CD4-positive, alpha-beta T cell (primary cell): ENCODE measurements around the gene USP6NL. TPM values are rescaled to one million over a fixed set of nuclear protein-coding genes. Genes with fewer than 3 reads are reported as not detected.

Experiments used
- ATAC-seq: fragments of 200-7000 bp; cut with Tn5 transposase; one replicate; pipeline ENCODE4 v1.10.0; 2022; ENCODE audit warnings: mild to moderate bottlenecking; ENCODE audit not compliant: poor library complexity
- CTCF ChIA-PET: fragments of 350-600 bp; sonication (Branson Sonifier 250); formaldehyde crosslinking; loops from one replicate; lab custom pipeline; 2021; ENCODE audit warnings: antibody characterized with exemption, inconsistent platforms; lab: Charles Lee
- POLR2A ChIA-PET: fragments of 350-600 bp; sonication (Branson Sonifier 250); formaldehyde crosslinking; loops from one replicate; lab custom pipeline; 2021; ENCODE audit warnings: antibody characterized with exemption, inconsistent platforms; lab: Charles Lee
- DNase-seq, 14 experiments: peaks; one replicate each; pipeline ENCODE4 v3.0.0-alpha.2; 2013 to 2020; ENCODE audit warnings: mixed read lengths in 2 of 14
- H3K27ac ChIP-seq, 2 donors: one replicate each; pipeline versions ENCODE4 v1.5.1 to v1.7.0; 2013; ENCODE audit warnings: low read length in 2 of 2, low read depth in 1 of 2, mild to moderate bottlenecking in 1 of 2
- H3K27me3 ChIP-seq, 2 experiments: 1 replicate in 1 of 2; 2 replicates in 1 of 2; pipeline versions ENCODE4 v1.6.1 to v1.7.0; 2013; ENCODE audit warnings: low read length in 2 of 2, control low read depth in 1 of 2, mild to moderate bottlenecking in 1 of 2, moderate library complexity in 1 of 2; ENCODE audit not compliant: insufficient read depth in 2 of 2, control insufficient read depth in 1 of 2
- H3K36me3 ChIP-seq: one replicate; pipeline ENCODE4 v1.6.1; 2013; ENCODE audit warnings: low read length, control low read depth; ENCODE audit not compliant: insufficient read depth
- H3K4me1 ChIP-seq: one replicate; pipeline ENCODE4 v1.6.1; 2013; ENCODE audit warnings: low read length, control low read depth; ENCODE audit not compliant: insufficient read depth
- H3K4me3 ChIP-seq: one replicate; pipeline ENCODE4 v1.5.1; 2013; ENCODE audit warnings: mild to moderate bottlenecking, low read length, moderate library complexity
- H3K9me3 ChIP-seq, 2 experiments: 1 replicate in 1 of 2; 2 replicates in 1 of 2; pipeline versions ENCODE4 v1.6.1 to v1.7.0; 2013; ENCODE audit warnings: low read length in 2 of 2, mild to moderate bottlenecking in 2 of 2, control low read depth in 1 of 2, moderate library complexity in 1 of 2; ENCODE audit not compliant: control insufficient read depth in 1 of 2, insufficient read depth in 1 of 2
- H3K27ac Mint-ChIP-seq: one replicate; pipeline ENCODE4 v1.8.0; 2020; ENCODE audit warnings: mixed read lengths
- H3K27me3 Mint-ChIP-seq: one replicate; pipeline ENCODE4 v1.8.0; 2021; ENCODE audit warnings: mixed read lengths
- H3K36me3 Mint-ChIP-seq: one replicate; pipeline ENCODE4 v1.8.0; 2021; ENCODE audit warnings: low read depth, mixed read lengths
- H3K4me1 Mint-ChIP-seq: one replicate; pipeline ENCODE4 v1.8.0; 2021; ENCODE audit warnings: low read depth, mixed read lengths
- H3K4me3 Mint-ChIP-seq: one replicate; pipeline ENCODE4 v1.8.0; 2020; ENCODE audit warnings: mild to moderate bottlenecking, mixed read lengths
- H3K9me3 Mint-ChIP-seq: one replicate; pipeline ENCODE4 v1.8.0; 2020; ENCODE audit warnings: mixed read lengths
- intact Hi-C, 2 experiments: fragments of 100-400 bp; cut with DNase I in 1 of 2; cut with micrococcal nuclease in 1 of 2; formaldehyde crosslinking; loops; one replicate each; pipeline versions ENCODE4 v1.15.1 to v1.9.0; 2023 to 2025; cut with DNase I, micrococcal nuclease
- total RNA-seq, 174 experiments: library from RNA in 2 of 174; stranded (reverse) in 2 of 174; gene quantifications; one replicate each; pipeline ENCODE4 v1.2.3 and lab custom pipeline; 2021 to 2026
- TF ChIP-seq, protein P1 (sequence below): fragments of 200-600 bp; IDR thresholded peaks from one replicate; pipeline ENCODE4 v1.8.0; 2022; ENCODE audit warnings: antibody characterized with exemption, mild to moderate bottlenecking

Gene USP6NL
- total RNA-seq, 2 experiments from 2014 or later, result 5.2 to 5.6 TPM

DNA sequence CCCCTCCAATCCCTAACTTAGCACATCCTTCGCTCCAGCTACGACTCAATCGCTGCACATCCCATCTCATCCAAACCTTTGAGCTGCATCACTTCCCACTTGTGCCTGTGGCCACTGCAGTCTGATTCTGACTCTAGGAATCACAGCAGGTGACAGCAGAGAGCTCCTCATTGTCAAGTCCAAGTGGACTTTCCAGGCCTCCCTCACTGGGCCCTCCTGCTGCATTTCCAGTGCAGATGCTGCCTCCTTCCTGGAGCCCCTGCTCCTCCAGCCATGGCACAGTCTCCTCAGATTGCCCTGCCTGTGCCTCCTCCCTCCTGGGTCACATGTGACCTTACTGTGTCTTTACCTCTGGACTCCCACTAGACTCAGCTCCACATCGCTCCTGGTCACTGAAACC, 157.3 kb downstream of the USP6NL start:
- ATAC-seq, result no peak
- intact Hi-C loops, result loop anchor here in 1 of 2 experiments (10.0 kb wide), 1 partner anchor 529 kb away; no protein-coding TSS in a partner anchor
- Mint-ChIP-seq H3K27me3 (no peaks in the 10 kb centered on the region), H3K9me3 (no peaks in the 10 kb centered on the region), H3K4me1 (peaks cover 5% of the 10 kb centered on the region), H3K4me3 (no peak overlapping the region), H3K27ac (no peak overlapping the region), H3K36me3 (no peaks in the 10 kb centered on the region)
- Histone ChIP-seq H3K27ac (no peak overlapping the region), H3K9me3 (no peaks in the 10 kb centered on the region), H3K4me3 (no peak overlapping the region), H3K4me1 (no peaks in the 10 kb centered on the region), H3K27me3 (no peaks in the 10 kb centered on the region), H3K36me3 (no peaks in the 10 kb centered on the region)
- POLR2A ChIA-PET, result no interaction called here
- peak in 1 of 14 experiments; percentile 19 for DNase-seq
- CTCF ChIA-PET, result no interaction called here
- TF ChIP-seq, protein P1, sequence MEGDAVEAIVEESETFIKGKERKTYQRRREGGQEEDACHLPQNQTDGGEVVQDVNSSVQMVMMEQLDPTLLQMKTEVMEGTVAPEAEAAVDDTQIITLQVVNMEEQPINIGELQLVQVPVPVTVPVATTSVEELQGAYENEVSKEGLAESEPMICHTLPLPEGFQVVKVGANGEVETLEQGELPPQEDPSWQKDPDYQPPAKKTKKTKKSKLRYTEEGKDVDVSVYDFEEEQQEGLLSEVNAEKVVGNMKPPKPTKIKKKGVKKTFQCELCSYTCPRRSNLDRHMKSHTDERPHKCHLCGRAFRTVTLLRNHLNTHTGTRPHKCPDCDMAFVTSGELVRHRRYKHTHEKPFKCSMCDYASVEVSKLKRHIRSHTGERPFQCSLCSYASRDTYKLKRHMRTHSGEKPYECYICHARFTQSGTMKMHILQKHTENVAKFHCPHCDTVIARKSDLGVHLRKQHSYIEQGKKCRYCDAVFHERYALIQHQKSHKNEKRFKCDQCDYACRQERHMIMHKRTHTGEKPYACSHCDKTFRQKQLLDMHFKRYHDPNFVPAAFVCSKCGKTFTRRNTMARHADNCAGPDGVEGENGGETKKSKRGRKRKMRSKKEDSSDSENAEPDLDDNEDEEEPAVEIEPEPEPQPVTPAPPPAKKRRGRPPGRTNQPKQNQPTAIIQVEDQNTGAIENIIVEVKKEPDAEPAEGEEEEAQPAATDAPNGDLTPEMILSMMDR, result no peak

GRCh38 chr10:11451640-11452260, 159.7 kb downstream of the USP6NL start:
- H3K4me3 ChIP-seq, result no peak overlapping the region
- intact Hi-C loops, result loop anchor here in 1 of 2 experiments (10.0 kb wide), 1 partner anchor 527 kb away; no protein-coding TSS in a partner anchor
- POLR2A ChIA-PET, result no interaction called here

DNA sequence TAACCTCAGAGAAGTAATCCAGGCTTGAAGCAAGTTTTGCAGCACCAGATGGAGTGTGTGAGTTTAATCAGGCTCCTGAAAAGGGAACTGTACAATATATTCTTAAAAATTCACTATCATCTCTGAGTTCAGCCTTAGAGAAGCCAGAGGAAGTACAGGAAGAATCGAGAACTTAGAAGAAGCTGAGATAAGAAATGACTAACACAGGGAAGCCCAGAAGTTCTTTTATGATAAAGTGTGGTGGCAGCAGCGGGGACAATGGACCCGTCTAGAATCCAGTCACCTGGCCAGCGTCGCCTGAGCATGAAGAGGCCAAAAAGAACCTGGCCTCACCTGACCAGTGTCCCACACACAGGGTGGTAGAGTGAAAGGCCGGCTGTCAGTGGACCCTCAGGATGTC, 161.0 kb downstream of the USP6NL start:
- no peak overlapping the region for H3K4me3 Mint-ChIP-seq
- DNase-seq (peak in 1 of 14 experiments; percentile 2), ATAC-seq (no peak)
- Histone ChIP-seq H3K27ac (no peak overlapping the region), H3K36me3 (no peaks in the 10 kb centered on the region), H3K4me3 (no peak overlapping the region), H3K9me3 (no peaks in the 10 kb centered on the region), H3K4me1 (peaks cover 6% of the 10 kb centered on the region), H3K27me3 (no peaks in the 10 kb centered on the region)
- intact Hi-C loops, result loop anchor here in 1 of 2 experiments (10.0 kb wide), 1 partner anchor 526 kb away; no protein-coding TSS in a partner anchor
- TF ChIP-seq, protein P1, result no peak
- H3K27me3 Mint-ChIP-seq, result no peaks in the 10 kb centered on the region
- H3K9me3 Mint-ChIP-seq, result no peaks in the 10 kb centered on the region
- ChIA-PET CTCF (no interaction called here), POLR2A (no interaction called here)
- H3K36me3 Mint-ChIP-seq, result no peaks in the 10 kb centered on the region
- H3K27ac Mint-ChIP-seq, result no peak overlapping the region
- H3K4me1 Mint-ChIP-seq, result peaks cover 12% of the 10 kb centered on the region

More at GRCh38 chr10:11451640-11452260, 159.7 kb downstream of the USP6NL start:
- DNase-seq (peak in 1 of 14 experiments; percentile 17), ATAC-seq (no peak)
- CTCF ChIA-PET, result no interaction called here
- Mint-ChIP-seq H3K27ac (no peak overlapping the region), H3K4me1 (peaks cover 12% of the 10 kb centered on the region), H3K9me3 (no peaks in the 10 kb centered on the region), H3K4me3 (no peak overlapping the region), H3K36me3 (no peaks in the 10 kb centered on the region), H3K27me3 (no peaks in the 10 kb centered on the region)
- H3K36me3 ChIP-seq, result no peaks in the 10 kb centered on the region
- H3K4me1 ChIP-seq, result peaks cover 6% of the 10 kb centered on the region
- H3K27ac ChIP-seq, result no peak overlapping the region
- H3K9me3 ChIP-seq, result no peaks in the 10 kb centered on the region
- H3K27me3 ChIP-seq, result no peaks in the 10 kb centered on the region
- TF ChIP-seq, protein P1, result no peak
